ENCODE measurements around the gene FADS1.
A peak's percentile ranks its signal among the peaks of the same experiment; 100 is the strongest.

FADS1 gene

GRCh38 chr11:61791737-61792309 is 25.0 kb downstream of the FADS1 start:
- DNase-seq (ENCODE audit: low read depth): peak; percentile 94
- in situ Hi-C loops (cut with HindIII; ENCODE audit: low sequenced_read_pairs): no loop called here
- H3K4me3 ChIP-seq (ENCODE audit: low read depth, low read length): peak overlapping the region; percentile 76
- TF ChIP-seq CTCF (IDR thresholded peaks at IDR 0.05; ENCODE audit: low read depth, low read length, missing control alignments): no peak

- peak; percentile 65 for TF ChIP-seq CTCF (IDR thresholded peaks at IDR 0.05; ENCODE audit: low read depth, low read length, missing control alignments)
- in situ Hi-C loops (cut with HindIII; ENCODE audit: low sequenced_read_pairs): no loop called here
- peak; percentile 35 for DNase-seq (ENCODE audit: low read depth)
- no peak overlapping the region for H3K4me3 ChIP-seq (ENCODE audit: low read depth, low read length)
Observed at GRCh38 chr11:61787928-61788491, 28.8 kb downstream of the FADS1 start.

DNA sequence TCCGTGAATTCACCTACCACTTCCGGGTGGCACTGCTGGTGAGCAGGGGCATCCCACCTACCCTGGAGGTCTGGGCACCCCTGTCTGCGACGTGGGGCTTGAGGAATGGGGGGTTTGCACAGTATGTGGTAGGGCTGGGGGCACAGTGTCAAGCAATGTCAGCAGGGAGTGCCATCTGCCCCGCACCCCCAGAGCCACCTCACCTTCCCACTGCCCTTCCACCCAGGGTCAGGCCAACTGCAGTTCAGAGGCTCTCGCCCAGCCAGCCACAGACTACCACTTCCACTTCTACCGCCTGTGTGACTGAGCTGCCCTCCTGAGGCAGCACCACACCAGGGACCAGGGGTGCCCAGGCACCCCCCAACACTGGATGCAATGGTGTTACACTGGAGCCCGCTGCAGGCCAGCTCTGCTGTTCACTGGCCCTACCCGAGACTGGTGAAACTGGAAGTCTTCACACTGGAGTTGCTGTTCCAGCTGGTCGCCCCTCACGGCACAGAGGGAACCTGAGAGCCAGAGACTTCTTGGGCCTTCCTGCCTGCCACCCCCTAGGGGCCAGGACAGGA is 30.9 kb downstream of the FADS1 start:
- no peak overlapping the region for H3K4me3 ChIP-seq (ENCODE audit: low read depth, low read length)
- no peak for TF ChIP-seq CTCF (IDR thresholded peaks at IDR 0.05; ENCODE audit: low read depth, low read length, missing control alignments)
- in situ Hi-C loops (cut with HindIII; ENCODE audit: low sequenced_read_pairs): no loop called here
- DNase-seq (ENCODE audit: low read depth): no peak

DNA sequence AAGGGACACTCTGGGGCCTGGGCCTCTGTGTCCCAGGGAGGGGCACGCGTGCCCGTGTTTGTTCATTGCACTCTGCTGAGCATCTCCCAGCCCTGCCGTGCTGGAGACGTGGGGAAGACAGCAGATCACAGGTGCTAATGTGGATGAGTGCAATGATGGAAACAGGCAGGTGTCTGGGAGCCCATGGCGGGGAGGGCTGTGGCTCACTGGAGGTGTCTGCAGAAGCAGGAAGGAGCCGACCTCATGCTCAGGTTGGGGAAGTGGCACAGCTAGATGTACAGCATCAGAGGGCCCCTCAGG is 32.3 kb downstream of the FADS1 start:
- in situ Hi-C loops (cut with HindIII; ENCODE audit: low sequenced_read_pairs): no loop called here

DNA sequence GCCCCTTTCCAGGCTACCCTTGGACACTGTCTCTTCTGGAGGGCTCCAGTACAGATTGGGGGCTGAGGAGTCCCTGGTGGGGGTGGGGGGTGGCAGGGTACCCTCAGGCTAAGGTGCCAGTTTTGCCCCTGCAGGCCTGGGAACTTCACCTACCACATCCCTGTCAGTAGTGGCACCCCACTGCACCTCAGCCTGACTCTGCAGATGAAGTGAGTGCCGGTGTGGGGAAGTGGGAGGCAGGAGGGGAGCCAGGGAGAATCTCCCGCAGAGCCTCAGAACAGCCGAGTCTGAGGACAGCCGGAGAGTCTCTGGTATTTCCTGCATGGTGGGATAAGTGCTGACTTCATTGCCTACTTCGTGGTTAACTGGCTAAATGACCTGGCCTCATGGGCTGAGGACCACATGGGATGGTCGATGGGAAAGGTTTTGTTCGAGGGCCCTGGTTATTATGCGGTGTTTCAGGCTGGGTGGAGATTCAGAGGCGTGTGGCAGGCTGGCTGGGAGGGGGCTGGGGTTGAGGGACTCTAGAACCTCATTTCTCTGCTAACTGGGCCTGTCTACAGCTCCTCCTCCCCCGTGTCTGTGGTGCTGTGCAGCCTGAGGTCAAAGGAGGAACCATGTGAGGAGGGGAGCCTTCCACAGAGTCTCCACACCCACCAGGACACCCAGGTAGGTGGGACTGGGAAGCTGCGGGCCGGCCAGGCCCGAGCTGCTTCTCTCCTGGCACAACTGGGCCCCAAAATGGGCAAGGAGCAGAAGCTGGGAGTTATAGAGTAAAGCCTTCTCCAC is 32.9 kb downstream of the FADS1 start:
- in situ Hi-C loops (cut with HindIII; ENCODE audit: low sequenced_read_pairs): no loop called here
- DNase-seq (ENCODE audit: low read depth): peak; percentile 55

More for the DNA sequence above, 32.3 kb downstream of the FADS1 start:
- DNase-seq (ENCODE audit: low read depth): no peak
- H3K4me3 ChIP-seq (ENCODE audit: low read depth, low read length): no peak overlapping the region
- no peak for TF ChIP-seq CTCF (IDR thresholded peaks at IDR 0.05; ENCODE audit: low read depth, low read length, missing control alignments)

More for the DNA sequence above, 32.9 kb downstream of the FADS1 start:
- no peak overlapping the region for H3K4me3 ChIP-seq (ENCODE audit: low read depth, low read length)
- no peak for TF ChIP-seq CTCF (IDR thresholded peaks at IDR 0.05; ENCODE audit: low read depth, low read length, missing control alignments)
